C4-2B (cell line): Measurements from ENCODE around the gene ZNF784.
A peak's percentile ranks its signal among the peaks of the same experiment; 100 is the strongest.

ENCODE experiments used
- H3K27ac ChIP-seq: fragments of 450-650 bp; 2 replicates; pipeline ENCODE4 v1.5.1; 2017
- CTCF ChIP-seq: fragments of 450-650 bp; conservative IDR thresholded peaks from 2 replicates; pipeline ENCODE4 v1.5.1; 2017; ENCODE audit warnings: mild to moderate bottlenecking
- ZFX ChIP-seq: fragments of 450-650 bp; IDR thresholded peaks from 2 replicates; pipeline ENCODE4 v1.6.1; 2017

ZNF784 gene

GRCh38 chr19:55644842-55645511 is 20.6 kb upstream of the ZNF784 start:
- H3K27ac ChIP-seq: no peak overlapping the region; the same call in 1 of the 2 replicates
- no peak for TF ChIP-seq CTCF
- TF ChIP-seq ZFX: no peak

GRCh38 chr19:55644191-55644833 is 19.9 kb upstream of the ZNF784 start:
- TF ChIP-seq CTCF (no peak), ZFX (no peak)
- H3K27ac ChIP-seq: peak overlapping the region; percentile 93

- H3K27ac ChIP-seq: peak overlapping the region; percentile 93
- no peak for TF ChIP-seq ZFX
- no peak for TF ChIP-seq CTCF
Observed at GRCh38 chr19:55643887-55644176, 19.5 kb upstream of the ZNF784 start.

- H3K27ac ChIP-seq: peak within 1 kb of the TSS; percentile 93
- TF ChIP-seq ZFX (no peak; the same call in 1 of the 2 replicates), CTCF (no peak)
Observed at GRCh38 chr19:55643003-55643886, 18.9 kb upstream of the ZNF784 start, which contains the start of gene ZNF581. TSS of gene ZNF581 (plus strand) at chr19:55643649. CDS start at chr19:55644572, 923 bp downstream.

- TF ChIP-seq CTCF (no peak), ZFX (peak; percentile 76)
- H3K27ac ChIP-seq: peak overlapping the region; percentile 93
Observed at GRCh38 chr19:55642153-55643002, 18.0 kb upstream of the ZNF784 start.

GRCh38 chr19:55641426-55642152 is 17.2 kb upstream of the ZNF784 start:
- peak overlapping the region; percentile 93 for H3K27ac ChIP-seq
- TF ChIP-seq CTCF: no peak
- no peak for TF ChIP-seq ZFX
